Measurements from ENCODE around the gene ZMYND8.

Gene ZMYND8

GRCh38 chr20:47330933-47331708, 25.4 kb downstream of the ZMYND8 start:
- no peak for DNase-seq

GRCh38 chr20:47330071-47330470, 26.4 kb downstream of the ZMYND8 start:
- no peak for DNase-seq

- DNase-seq, result no peak
Measured at GRCh38 chr20:47328129-47328528, 28.4 kb downstream of the ZMYND8 start.

GRCh38 chr20:47327711-47328110, 28.8 kb downstream of the ZMYND8 start:
- no peak for DNase-seq

GRCh38 chr20:47326658-47327268, 29.7 kb downstream of the ZMYND8 start:
- DNase-seq, result no peak

GRCh38 chr20:47325242-47325641, 31.3 kb downstream of the ZMYND8 start:
- no peak for DNase-seq

GRCh38 chr20:47320990-47321805, 35.3 kb downstream of the ZMYND8 start:
- DNase-seq, result no peak

- no peak for DNase-seq
Measured at GRCh38 chr20:47319517-47320252, 36.8 kb downstream of the ZMYND8 start.

GRCh38 chr20:47318586-47319516, 37.6 kb downstream of the ZMYND8 start:
- DNase-seq, result no peak

- no peak for DNase-seq
Measured at GRCh38 chr20:47318027-47318585, 38.4 kb downstream of the ZMYND8 start.

GRCh38 chr20:47317127-47317895, 39.2 kb downstream of the ZMYND8 start:
- peak; percentile 30 for DNase-seq

GRCh38 chr20:47316776-47317126, 39.7 kb downstream of the ZMYND8 start:
- no peak for DNase-seq

GRCh38 chr20:47315339-47316056, 41.0 kb downstream of the ZMYND8 start:
- DNase-seq, result no peak

- DNase-seq, result no peak
Measured at GRCh38 chr20:47314647-47315338, 41.7 kb downstream of the ZMYND8 start.

GRCh38 chr20:47311967-47312681, 44.4 kb downstream of the ZMYND8 start:
- DNase-seq, result no peak

- DNase-seq, result no peak
Measured at GRCh38 chr20:47311211-47311610, 45.3 kb downstream of the ZMYND8 start.

GRCh38 chr20:47310729-47311128, 45.8 kb downstream of the ZMYND8 start:
- no peak for DNase-seq

GRCh38 chr20:47309806-47310426, 46.6 kb downstream of the ZMYND8 start:
- DNase-seq, result no peak
